GM10266 (cell line): ENCODE measurements around the gene VIPR2.
"Not testable (repeated sequence)": the region's sequence is repeated elsewhere in the genome, so short reads cannot be mapped to it uniquely, and the experiment has no call there.

Experiments used
- DNase-seq: peaks from one replicate; pipeline ENCODE4 v3.0.0; 2012; ENCODE audit errors: extremely low spot score
- CTCF ChIP-seq: IDR thresholded peaks from 2 replicates; pipeline ENCODE4 v1.5.1; 2012; ENCODE audit warnings: mild to moderate bottlenecking, low read depth; ENCODE audit not compliant: control insufficient read depth, insufficient read depth; ENCODE audit errors: missing control alignments

Gene VIPR2

DNA sequence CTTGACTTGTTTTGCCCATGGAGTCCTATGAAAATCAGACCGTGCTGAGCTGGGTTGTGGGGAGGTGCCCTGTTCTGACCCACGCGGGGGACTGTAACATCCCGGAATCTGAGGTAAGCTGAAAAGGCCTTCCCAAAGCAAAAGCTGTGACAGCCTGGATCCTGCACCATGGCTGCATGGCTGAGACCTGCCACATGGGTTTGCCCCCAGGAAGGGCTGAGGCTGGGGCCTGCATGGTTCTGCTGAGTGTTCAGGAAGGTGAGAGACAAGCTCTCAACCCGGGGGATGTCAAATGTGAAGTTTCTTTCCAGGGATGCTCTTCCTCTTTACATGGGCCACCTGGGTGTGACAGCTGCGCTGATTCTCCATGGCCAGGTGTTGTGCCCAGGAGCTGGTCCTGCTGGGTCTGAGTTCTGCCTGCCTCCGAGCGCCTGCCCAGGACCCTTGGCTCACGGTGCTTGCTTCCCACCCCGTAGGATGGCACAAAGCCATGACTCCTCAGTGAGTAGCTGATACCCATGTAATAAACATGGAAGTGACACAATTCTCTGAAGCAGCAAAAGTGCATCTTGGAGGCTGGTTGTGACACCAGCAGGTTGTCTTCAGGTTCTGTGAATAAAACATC, 58.3 kb downstream of the VIPR2 start:
- TF ChIP-seq CTCF = no peak
- DNase-seq = no peak

DNA sequence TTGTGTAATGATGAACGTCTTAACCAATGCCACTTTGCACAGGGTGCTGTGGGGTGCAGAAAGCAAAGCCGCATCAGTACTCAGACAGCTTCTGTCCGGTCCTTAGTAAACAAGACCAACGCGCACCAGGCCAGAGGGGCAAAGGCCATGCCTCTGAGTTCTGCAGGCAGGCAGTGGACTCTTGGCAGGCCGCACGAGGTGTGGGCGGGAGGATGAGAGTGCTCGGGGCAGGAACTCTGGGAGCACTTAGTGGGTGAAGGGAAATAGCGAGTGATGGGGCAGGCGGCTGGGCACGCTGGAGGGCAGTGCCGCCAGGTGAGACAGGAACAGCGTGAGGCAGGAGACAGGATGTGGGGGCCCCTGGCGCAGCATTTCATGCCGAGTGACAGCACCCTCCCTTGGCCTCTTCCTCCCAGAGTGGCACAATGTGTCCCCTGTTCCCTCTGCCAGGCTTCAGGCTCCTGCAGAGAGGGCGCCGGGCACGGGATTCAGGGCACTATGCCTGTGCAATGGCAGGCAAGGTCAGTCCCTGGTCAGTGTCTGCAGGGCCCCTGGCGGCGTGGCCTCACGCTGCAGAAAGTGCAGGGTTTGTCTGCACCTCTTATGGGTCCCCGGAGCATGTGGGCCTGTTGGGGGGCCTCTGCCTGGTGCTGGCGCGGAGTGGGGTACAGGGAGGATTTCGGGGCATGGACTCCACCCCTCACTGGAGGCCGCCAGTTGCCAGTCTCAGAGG, 60.4 kb downstream of the VIPR2 start:
- no peak for DNase-seq
- TF ChIP-seq CTCF = no peak

- DNase-seq = no peak
- no peak for TF ChIP-seq CTCF
Observed at GRCh38 chr7:159083698-159084068, 61.0 kb downstream of the VIPR2 start.

- no peak for TF ChIP-seq CTCF
- DNase-seq = no peak
Observed at GRCh38 chr7:159083001-159083697, 61.5 kb downstream of the VIPR2 start.

GRCh38 chr7:159082075-159082474, 62.6 kb downstream of the VIPR2 start:
- DNase-seq = not testable (repeated sequence)

GRCh38 chr7:159078911-159079270, 65.8 kb downstream of the VIPR2 start:
- no peak for DNase-seq
- no peak for TF ChIP-seq CTCF

DNA sequence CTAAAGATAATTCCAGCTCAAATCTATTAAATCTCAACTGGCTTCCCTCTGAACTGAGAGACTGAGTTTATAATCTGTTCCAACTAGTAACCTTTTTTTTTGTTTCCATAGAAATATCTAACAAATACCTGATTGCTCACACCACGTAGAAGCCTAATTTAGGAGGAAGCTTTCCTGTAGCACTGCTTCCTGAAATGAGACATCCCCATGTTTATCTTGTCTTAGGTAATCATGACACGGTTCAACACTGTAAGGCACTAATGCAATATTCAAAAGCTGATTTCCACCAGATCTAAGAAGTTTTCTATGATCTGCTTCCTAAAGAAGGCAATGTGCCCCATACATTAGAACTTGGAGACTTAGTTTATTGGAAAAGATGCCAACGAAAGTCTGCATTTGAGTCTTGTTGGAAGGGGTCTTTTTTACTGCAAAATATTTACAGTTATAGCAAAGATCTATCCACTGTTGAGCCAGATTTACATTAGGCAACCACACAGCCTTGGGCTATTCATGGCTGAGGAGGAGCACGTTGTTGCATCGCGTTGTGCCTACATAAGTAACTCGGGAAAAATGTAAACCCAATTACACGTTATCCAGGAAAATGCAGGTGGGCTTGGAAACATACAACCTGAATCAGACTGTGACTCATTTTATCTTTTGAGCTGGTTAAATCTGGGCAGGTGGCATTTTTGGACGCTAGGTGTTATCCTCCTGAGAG, 66.3 kb downstream of the VIPR2 start:
- no peak for DNase-seq
- no peak for TF ChIP-seq CTCF
